Measurements from ENCODE around the gene NRN1L.

GRCh38 chr16:67901734-67902133, 17.0 kb downstream of the NRN1L start:
- no peak for TF ChIP-seq CTCF (IDR thresholded peaks at IDR 0.05; ENCODE audit: low read depth, low read length, poor library complexity, severe bottlenecking)
- no peak for TF ChIP-seq EZH2phosphoT487 (IDR thresholded peaks at IDR 0.05; ENCODE audit: borderline replicate concordance, low read length)

Measured in DOHH2 (cell line).